ENCODE data around the gene KIF9.
"Not testable (repeated sequence)": the region's sequence is repeated elsewhere in the genome, so short reads cannot be mapped to it uniquely, and the experiment has no call there.

The KIF9 gene

GRCh38 chr3:47250309-47251060, 32.1 kb downstream of the KIF9 start:
- peak; percentile 65 to 77 for DNase-seq

DNA sequence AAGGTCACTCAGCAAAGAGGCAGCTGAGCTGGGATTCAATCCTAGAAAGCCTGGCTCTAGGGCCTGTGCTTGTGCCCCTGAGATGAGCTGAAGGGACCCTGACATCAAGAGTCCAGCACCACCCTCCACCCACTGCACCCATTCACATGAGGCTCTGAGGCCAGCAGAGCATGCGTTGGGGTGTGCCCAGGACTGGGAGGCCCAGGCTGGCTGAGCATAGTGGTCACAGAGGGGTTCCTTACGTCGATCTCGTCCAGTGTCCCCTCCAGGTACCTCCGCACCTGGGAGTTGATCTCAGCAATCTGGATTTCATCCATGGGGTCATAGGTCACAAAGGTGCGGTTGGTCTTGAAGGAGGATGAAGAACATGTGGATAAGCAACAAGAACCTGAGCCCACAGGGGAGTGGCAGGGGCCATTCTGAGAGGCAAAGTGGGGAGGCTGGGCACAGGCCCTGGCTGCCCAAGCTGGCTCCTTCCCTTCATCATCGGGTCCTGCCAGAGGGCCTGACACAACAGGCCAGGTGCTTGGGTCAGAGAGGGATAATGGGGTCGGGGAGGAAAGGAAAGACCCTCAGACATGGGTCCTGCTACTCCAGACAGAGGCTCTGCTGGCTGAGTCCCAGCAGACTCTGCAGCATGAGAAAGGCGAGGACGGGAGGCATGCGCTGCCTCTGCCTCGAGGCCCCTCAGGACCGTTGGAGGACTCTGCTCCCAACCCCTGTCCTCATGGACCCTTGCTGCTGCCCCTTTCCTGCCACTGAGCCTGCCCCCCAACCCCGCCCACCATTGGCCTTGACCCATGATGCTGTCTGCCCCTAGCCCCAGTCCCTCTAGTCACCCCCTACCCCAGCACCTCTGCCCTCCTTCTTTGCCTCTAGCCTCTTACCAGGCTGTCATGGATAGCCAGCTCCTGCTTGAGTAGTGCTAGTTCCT, 35.2 kb downstream of the KIF9 start:
- DNase-seq = no peak

GRCh38 chr3:47245271-47245670, 37.3 kb downstream of the KIF9 start:
- no peak for DNase-seq

DNA sequence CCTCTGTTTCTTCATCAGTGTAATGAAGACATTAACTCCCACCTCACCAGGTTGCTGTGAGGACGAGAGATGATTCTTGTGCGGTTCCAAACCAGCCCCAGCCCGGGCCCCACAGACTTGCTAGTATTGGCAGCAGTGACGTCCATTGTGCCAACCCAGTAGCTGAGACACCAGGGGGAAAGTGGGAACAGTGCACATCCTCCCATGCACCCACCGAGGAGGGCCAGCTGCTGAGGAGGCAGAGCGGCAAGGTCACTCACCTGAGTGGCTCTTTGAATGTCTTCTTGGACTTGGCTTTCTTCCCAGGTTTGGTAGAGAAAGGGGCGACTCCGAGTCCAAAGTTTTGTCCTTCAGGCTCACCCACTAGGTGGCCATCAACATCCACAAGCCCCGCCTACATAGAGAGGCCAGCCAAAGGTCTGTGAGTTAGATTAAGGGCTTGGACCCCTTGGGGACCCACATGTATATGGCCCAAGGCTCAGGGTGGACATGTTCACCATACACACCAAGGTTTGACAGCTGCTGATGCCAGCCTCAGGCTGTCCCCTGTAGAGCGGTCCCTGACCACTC, 38.0 kb downstream of the KIF9 start:
- DNase-seq = no peak

DNA sequence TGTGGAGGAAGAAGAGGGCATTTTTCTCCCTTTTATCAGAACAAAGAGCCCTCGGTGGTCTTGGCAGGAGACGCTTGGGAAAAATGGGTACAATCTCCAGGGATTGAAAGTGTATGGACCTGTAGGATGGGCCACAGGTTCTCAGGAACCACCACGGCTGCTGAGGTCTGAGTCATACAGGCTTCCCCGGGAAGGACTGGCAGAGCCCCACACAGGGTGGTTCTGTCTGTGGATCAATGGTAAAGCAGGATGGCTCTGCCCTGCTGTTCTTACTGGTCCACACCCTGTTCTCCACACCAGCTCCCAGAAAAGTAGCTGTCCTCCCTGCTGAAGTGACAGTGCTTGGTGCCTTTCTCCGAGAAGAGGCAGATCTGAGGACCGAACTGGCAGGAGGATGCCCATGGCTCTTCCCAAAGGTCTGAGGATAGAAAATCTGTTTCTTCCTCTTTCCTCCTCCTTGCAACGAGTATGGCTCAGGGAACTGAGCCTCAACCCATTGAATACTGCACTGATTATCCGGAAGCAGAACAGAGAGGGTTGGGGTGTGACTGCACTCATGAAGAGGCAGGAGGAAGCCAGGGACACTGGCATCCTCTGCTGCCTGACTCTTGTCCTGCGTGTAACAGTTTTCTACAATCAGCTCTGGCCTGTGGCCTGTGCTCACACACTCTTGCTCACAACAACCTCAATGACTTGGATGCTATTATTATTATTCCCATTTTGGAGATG, 39.0 kb downstream of the KIF9 start:
- no peak for DNase-seq

DNA sequence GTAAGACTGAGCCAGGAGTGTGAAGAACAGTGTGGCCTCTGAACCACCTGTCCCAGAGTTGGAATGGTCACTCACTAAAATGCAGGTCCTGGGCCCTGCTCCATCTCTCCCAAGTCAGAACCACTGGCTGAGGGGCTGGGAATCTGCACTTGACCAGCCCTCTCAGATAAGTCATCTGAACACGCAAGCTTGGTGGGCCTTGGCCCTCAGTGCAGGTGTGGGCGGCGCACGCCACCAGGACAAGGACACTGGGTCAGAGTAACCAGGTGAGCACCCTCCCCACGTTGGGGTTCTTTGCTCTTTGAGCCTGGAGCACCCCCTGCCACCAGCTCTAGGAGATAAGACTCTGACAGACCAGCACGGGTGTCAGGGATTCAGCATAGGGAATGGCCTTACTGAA, 42.7 kb downstream of the KIF9 start:
- DNase-seq = no peak

DNA sequence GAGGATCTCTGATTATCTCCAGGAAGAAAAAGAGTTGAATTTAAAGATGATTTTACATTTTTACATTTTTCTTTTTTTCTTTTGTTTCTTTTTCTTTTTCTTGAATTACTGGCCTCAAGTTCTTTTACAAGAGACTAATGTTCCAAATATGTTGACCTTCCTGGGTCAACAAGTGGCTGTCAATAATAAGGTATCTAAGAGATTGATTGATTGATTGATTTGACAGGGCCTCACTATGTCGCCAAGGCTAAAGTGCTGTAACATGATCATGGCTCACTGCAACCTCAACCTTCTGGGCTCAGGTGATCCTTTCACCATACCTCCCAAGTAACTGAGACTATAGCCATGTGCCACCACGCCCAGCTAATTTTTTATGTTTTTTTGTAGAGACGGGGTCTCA, 44.6 kb downstream of the KIF9 start:
- no peak for DNase-seq

GRCh38 chr3:47228088-47228487, 54.5 kb downstream of the KIF9 start:
- no peak for DNase-seq

DNA sequence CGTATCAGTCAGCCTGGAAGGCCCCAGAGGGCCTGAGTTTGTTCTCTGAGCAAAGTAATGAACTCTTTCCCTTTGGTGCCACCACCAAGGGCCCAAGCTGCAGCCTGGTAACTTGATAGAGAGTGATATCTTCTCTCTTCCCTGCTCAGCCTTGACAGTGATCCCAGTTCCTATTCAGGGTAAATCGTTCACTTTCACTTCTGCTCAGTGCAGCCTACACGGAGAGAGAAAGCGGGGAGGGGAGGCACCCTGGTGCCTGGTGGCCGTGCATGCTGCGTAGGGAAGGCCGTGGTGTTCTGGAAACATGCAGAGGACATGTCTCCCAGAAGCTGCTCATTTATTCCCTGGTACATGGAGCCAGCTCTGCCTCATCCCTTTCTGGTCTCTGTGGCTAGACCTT, 54.9 kb downstream of the KIF9 start:
- DNase-seq = no peak

DNA sequence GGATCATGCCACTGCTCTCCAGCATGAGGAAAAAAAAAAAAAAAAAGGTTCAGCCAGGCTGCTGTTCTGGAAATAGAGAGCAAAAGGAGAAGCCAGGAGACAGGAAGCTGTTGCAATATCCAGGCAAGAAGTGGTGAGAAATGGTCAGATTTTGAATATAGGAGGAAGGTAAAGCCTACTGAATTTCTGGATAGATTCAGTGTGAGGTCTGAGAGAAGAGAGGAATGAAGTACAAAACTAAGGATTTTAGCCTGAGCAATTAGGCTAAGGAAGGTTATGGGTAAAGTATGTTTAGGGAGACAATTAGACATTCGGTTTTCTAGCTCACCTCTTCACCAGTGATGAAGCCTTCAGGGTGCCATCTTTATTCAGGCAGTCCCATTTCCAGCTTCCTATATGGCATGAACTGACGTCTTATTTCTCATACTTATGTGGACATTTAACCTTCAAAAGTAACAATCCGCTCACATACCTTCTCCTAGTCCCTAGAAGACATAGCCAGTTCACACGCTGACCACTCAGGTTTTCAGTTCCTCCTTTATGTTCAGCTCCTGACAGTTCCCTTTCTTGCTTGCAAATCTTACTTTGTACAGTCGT, 57.2 kb downstream of the KIF9 start:
- DNase-seq = peak; percentile 91

GRCh38 chr3:47223755-47224154, 58.8 kb downstream of the KIF9 start:
- no peak for DNase-seq

- DNase-seq = no peak
Observed at GRCh38 chr3:47221798-47222197, 60.8 kb downstream of the KIF9 start.

DNA sequence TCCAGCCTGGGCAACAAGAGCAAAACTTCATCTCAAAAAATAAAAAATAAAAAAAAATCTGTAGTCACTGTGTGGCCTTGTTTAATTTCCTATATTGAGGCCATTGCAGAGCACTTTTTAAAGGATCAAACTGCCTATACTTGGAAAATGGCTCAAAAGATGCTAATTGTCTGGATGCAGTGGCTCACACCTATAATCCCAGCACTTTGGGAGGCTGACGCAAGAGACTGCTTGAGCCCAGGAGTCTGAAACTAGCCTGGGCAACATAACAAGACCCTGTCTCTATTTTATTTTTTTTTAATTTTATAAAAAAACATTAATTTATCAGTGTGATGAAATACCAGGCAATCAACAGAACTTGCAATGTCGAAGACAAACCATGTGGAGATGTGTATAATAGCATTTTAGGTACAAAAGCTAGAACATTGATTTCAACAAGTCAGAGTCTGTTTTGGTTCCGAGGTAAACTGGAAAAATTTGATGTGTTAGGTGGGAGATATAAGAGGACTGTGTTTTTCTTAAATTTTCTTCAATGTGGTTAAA, 71.7 kb downstream of the KIF9 start:
- DNase-seq = no peak

- DNase-seq = not testable (repeated sequence)
Observed at GRCh38 chr3:47206022-47206421, 76.6 kb downstream of the KIF9 start.

DNA sequence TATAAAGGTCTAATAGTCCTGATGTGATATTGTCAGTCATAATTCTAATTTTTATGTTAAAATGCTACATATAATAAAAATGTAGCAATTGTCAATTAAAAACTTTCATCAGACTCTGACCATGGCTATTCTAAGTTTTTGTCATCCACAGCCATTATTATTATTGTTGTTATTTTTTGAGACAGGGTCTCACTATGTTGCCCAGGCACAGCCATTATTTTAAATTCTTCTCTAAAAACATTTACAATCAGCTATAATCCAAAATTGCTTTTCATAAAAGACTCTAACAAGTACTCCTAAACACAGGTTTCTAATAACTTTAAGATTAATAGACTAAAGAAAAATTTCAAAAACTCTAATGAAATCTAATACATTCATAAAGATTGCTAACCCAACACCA, 77.7 kb downstream of the KIF9 start:
- no peak for DNase-seq

DNA sequence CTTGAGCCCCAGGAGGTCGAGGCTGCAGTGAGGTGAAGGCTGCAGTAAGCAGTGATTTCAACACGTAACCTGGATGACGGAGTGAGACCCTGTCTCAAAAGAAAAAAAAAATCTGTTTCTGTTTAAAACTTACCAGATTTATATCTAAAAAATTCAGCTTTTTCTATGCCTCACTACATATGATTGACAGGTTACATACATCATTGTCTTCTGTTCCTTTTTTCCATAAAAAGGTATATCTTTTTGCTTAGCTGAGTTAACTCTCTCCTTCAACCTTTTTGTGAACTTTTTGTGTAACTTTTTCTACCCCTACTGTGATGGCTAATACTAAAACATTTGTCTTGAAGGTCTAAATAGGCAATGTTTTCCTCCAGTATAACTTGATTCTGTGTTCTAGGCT, 80.1 kb downstream of the KIF9 start:
- DNase-seq = no peak

- no peak for DNase-seq
Observed at GRCh38 chr3:47197287-47197686, 85.3 kb downstream of the KIF9 start.

GRCh38 chr3:47194994-47195393, 87.6 kb downstream of the KIF9 start:
- DNase-seq = no peak

DNA sequence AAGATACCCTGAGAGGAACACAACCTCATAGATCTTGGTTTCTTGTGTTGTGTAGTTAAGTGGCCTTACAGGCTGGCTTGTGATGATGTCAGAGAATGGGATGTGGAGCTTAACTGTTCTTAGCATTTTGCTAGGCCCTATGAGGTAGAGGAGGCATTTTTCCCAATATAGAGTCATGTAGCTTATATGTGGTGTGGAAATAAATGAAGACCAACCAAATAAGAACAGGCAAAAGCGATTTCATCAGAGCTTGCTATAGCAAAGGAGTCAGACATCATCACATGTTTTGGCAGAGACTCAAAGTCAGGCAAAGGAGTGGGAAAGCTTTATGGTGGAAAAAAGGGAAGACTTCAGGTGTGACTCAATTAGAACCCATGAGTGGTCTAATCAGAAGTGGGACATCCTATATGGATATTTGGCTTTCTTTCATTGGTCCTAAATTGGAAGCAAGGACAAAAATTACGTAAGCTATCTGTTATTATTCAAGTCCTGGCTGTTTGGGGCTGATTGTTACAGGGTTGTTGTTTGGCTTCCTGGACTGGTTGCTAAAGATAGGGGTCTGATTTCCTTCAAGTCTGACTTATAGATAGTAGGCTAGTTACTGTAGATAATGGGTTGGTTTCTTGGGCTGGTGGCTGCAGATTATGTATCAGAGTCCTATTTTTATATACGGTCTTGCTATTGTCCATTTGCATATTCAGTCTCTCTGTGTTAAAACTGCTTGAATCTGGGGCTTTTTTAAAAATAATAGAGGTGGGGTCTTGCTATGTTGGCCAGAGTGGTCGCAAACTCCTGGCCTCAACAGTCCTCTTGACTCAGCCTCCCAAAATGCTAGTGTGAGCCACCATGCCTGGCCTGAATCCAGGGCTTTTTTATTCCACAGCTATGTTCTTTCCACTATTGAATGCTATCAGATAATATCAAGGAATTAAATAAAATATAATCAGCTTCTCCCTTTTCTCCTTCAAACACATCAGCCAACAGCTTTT, 88.4 kb downstream of the KIF9 start:
- peak in 1 of 2 experiments; percentile 20 for DNase-seq

DNA sequence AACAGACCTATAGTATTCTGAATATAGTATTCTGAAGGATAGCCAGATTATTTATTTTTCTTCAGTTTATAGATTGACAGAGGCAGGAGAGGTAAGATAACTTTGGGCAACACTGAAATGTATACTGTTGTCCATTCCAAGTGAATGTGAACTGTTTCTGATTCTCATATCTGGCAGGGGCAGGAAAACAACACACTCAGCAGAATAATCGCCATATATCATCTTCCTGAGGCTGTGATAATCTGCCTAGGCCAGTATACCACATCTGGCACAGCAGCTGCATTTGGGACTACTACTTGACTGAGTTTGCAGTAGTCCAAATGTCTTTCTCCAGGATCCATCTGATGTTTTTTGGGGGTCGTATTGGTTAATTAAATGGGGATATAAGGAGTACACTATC, 96.3 kb downstream of the KIF9 start:
- no peak for DNase-seq

GRCh38 chr3:47181685-47182084, 100.9 kb downstream of the KIF9 start:
- DNase-seq = not testable (repeated sequence)

All from AML-193 (cell line).